Ramos (cell line): ENCODE results near the gene FYB2.

Source experiments
- in situ Hi-C: fragments of 300-500 bp; cut with MboI; formaldehyde crosslinking; loops from one replicate; pipeline ENCODE4 v1.14.3; 2022; ENCODE audit warnings: low sequenced_read_pairs; ENCODE audit not compliant: unreplicated experiment

Gene FYB2

GRCh38 chr1:56745231-56745630, 74.0 kb downstream of the FYB2 start:
- in situ Hi-C loops, result no loop called here

- in situ Hi-C loops, result no loop called here
These were observed 90.2 kb downstream of the FYB2 start for GRCh38 chr1:56728964-56729363.

- in situ Hi-C loops, result no loop called here
These were observed 92.5 kb downstream of the FYB2 start for GRCh38 chr1:56726706-56727105.

- in situ Hi-C loops, result no loop called here
These were observed 100.0 kb downstream of the FYB2 start for GRCh38 chr1:56719171-56719570.

- in situ Hi-C loops, result no loop called here
These were observed 104.0 kb downstream of the FYB2 start for GRCh38 chr1:56715156-56715555.

- in situ Hi-C loops, result no loop called here
These were observed 106.1 kb downstream of the FYB2 start for GRCh38 chr1:56713112-56713511.

GRCh38 chr1:56712150-56712549, 107.1 kb downstream of the FYB2 start:
- in situ Hi-C loops, result no loop called here

- in situ Hi-C loops, result no loop called here
These were observed 108.6 kb downstream of the FYB2 start for GRCh38 chr1:56710646-56711045.

- in situ Hi-C loops, result no loop called here
These were observed 109.2 kb downstream of the FYB2 start for GRCh38 chr1:56709995-56710394.

GRCh38 chr1:56709269-56709880, 109.8 kb downstream of the FYB2 start:
- in situ Hi-C loops, result no loop called here

GRCh38 chr1:56707379-56707778, 111.8 kb downstream of the FYB2 start:
- in situ Hi-C loops, result no loop called here

GRCh38 chr1:56703747-56704146, 115.5 kb downstream of the FYB2 start:
- in situ Hi-C loops, result no loop called here

GRCh38 chr1:56696663-56697062, 122.5 kb downstream of the FYB2 start:
- in situ Hi-C loops, result no loop called here

GRCh38 chr1:56688522-56689026, 130.6 kb downstream of the FYB2 start:
- in situ Hi-C loops, result no loop called here

- in situ Hi-C loops, result no loop called here
These were observed 133.0 kb downstream of the FYB2 start for GRCh38 chr1:56686169-56686568.

GRCh38 chr1:56683569-56683968, 135.6 kb downstream of the FYB2 start:
- in situ Hi-C loops, result no loop called here

- in situ Hi-C loops, result no loop called here
These were observed 142.6 kb downstream of the FYB2 start for GRCh38 chr1:56676571-56677035.

- in situ Hi-C loops, result no loop called here
These were observed 143.4 kb downstream of the FYB2 start for GRCh38 chr1:56675763-56676162.

- in situ Hi-C loops, result no loop called here
These were observed 146.6 kb downstream of the FYB2 start for GRCh38 chr1:56672579-56672978.

- in situ Hi-C loops, result no loop called here
These were observed 147.7 kb downstream of the FYB2 start for GRCh38 chr1:56671542-56671941.

GRCh38 chr1:56671085-56671484, 148.1 kb downstream of the FYB2 start:
- in situ Hi-C loops, result no loop called here

GRCh38 chr1:56670350-56670749, 148.9 kb downstream of the FYB2 start:
- in situ Hi-C loops, result no loop called here
